BE2C (cell line): ENCODE results near the gene ZHX3.

ENCODE experiments used
- DNase-seq: peaks from one replicate; pipeline ENCODE4 v3.0.0-alpha.2; 2020
- H3K27me3 ChIP-seq: fragments of 250-450 bp; sonication (Bioruptor Pico); 2 replicates; pipeline ENCODE4 v1.5.1; 2020; ENCODE audit warnings: mild to moderate bottlenecking
- H3K36me3 ChIP-seq: fragments of 250-450 bp; sonication (Bioruptor Pico); 2 replicates; pipeline ENCODE4 v1.5.1; 2020; ENCODE audit warnings: mild to moderate bottlenecking
- H3K4me1 ChIP-seq: fragments of 250-450 bp; sonication (Bioruptor Pico); 2 replicates; pipeline ENCODE4 v1.5.1; 2020
- H3K4me3 ChIP-seq: 2 replicates; pipeline ENCODE4 v1.5.1; 2011; ENCODE audit warnings: low read depth, low read length
- H3K9me3 ChIP-seq: fragments of 250-450 bp; sonication (Bioruptor Pico); 2 replicates; pipeline ENCODE4 v1.5.1; 2020
- TF ChIP-seq, protein P1 (sequence below): IDR thresholded peaks from 2 replicates; pipeline ENCODE4 v1.5.1; 2012; ENCODE audit warnings: mild to moderate bottlenecking, low read depth, low read length

ZHX3 gene

DNA sequence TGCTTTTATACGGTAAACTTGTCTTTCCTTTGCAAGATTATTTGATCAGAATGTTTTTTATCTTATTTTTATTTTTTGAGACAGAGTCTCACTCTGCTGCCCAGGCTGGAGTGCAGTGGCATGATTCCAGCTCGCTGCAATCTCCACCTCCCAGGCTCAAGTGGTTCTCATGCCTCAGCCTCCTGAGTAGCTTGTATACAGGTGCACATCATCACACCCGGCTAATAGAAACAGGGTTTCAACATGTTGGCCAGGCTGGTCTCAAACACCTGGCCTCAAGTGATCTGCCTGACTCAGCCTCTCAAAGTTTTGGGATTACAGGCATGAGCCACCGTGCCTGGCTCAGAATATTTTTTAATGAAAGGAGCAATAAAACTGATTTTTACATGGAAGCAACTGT, 14.2 kb upstream of the ZHX3 start:
- Histone ChIP-seq H3K36me3 (no peaks in the 10 kb centered on the region), H3K4me3 (no peak overlapping the region), H3K9me3 (no peaks in the 10 kb centered on the region), H3K27me3 (no peaks in the 10 kb centered on the region), H3K4me1 (no peaks in the 10 kb centered on the region)
- DNase-seq: no peak
- TF ChIP-seq, protein P1, sequence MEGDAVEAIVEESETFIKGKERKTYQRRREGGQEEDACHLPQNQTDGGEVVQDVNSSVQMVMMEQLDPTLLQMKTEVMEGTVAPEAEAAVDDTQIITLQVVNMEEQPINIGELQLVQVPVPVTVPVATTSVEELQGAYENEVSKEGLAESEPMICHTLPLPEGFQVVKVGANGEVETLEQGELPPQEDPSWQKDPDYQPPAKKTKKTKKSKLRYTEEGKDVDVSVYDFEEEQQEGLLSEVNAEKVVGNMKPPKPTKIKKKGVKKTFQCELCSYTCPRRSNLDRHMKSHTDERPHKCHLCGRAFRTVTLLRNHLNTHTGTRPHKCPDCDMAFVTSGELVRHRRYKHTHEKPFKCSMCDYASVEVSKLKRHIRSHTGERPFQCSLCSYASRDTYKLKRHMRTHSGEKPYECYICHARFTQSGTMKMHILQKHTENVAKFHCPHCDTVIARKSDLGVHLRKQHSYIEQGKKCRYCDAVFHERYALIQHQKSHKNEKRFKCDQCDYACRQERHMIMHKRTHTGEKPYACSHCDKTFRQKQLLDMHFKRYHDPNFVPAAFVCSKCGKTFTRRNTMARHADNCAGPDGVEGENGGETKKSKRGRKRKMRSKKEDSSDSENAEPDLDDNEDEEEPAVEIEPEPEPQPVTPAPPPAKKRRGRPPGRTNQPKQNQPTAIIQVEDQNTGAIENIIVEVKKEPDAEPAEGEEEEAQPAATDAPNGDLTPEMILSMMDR: no peak

DNA sequence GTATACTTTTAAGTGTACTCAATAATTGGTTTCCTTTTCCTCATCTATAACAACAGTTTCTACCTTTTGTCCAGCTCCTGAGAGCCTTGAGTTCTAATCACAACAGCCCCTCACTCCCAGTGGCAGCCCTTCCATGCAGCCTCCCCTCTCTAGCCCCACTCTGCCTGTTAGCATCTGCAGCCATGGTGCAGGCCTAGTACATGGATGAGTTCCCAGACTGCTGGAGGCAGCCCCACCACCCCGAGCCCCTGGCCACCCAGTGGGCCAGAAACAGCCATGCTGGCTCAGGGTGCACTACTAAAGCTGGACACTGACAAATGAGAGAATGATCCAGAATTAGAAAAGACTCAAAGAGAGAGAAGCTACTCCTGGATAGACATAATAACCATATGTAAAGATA, 13.4 kb upstream of the ZHX3 start:
- TF ChIP-seq, protein P1: no peak
- Histone ChIP-seq H3K36me3 (no peaks in the 10 kb centered on the region), H3K4me1 (no peaks in the 10 kb centered on the region), H3K4me3 (no peak overlapping the region), H3K27me3 (no peaks in the 10 kb centered on the region), H3K9me3 (no peaks in the 10 kb centered on the region)
- no peak for DNase-seq

DNA sequence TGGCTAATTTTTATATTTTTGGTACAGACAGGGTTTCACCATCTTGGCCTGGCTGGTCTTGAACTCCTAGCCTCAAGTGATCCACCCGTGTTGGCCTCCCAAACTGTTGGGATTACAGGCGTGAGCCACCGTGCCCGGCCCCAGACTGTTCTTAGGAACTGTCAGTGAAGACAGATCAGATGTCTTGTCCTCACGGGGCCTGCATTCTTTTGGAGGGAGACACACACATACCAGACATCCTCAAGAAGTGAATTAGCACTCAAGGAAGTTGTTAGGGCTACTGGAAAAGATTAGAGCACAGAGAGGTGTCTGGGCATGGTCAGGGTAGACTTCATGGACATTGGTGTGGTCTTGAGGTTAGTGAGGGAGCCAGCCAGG, 12.8 kb upstream of the ZHX3 start:
- no peak overlapping the region for H3K4me3 ChIP-seq
- no peaks in the 10 kb centered on the region for H3K4me1 ChIP-seq
- DNase-seq: no peak
- TF ChIP-seq, protein P1: no peak
- H3K36me3 ChIP-seq: no peaks in the 10 kb centered on the region
- no peaks in the 10 kb centered on the region for H3K27me3 ChIP-seq
- H3K9me3 ChIP-seq: no peaks in the 10 kb centered on the region

DNA sequence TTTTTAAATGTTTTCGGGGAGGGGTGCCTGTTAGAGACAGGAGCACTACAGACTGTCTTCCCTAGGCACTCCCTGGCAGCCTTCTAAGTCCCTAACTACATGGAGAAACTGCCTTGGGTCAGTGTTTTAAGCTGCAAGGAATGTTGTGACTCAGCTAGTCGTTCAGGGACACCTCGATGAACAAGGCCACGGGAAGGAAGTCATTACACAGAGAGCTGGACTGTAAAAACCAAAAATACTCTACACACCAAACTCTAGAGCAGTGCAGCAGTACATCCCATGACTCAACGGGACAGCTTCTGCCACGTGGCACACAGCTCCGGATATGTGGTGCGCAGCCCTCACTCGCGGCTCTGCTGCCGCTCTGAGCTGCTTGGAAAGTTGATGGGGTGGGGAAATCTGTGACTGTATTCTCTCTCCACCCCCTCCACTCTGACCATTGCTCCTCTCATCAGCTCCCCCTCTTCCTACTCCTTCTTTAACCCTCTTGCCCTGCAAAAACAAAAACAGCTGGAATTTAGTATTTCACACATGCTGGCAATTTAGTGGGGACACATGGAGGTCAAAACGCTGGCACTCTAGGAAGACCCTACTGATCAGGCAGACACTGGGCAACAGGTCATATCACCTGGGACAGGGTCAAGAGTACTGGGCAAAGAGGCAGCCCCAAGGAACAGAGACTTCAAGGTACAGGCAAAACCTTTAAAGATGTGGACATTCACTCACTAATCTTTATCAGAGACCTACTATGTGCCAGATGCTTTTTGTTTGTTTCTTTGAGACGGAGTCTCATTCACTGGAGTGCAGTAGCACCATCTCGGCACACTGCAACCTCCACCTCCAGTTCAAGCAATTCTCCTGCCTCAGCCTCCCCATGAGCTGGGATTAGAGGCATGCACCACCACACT, 12.2 kb upstream of the ZHX3 start:
- no peaks in the 10 kb centered on the region for H3K4me1 ChIP-seq
- H3K36me3 ChIP-seq: no peaks in the 10 kb centered on the region
- no peaks in the 10 kb centered on the region for H3K27me3 ChIP-seq
- TF ChIP-seq, protein P1: no peak
- H3K4me3 ChIP-seq: no peak overlapping the region
- no peak for DNase-seq
- H3K9me3 ChIP-seq: no peaks in the 10 kb centered on the region

DNA sequence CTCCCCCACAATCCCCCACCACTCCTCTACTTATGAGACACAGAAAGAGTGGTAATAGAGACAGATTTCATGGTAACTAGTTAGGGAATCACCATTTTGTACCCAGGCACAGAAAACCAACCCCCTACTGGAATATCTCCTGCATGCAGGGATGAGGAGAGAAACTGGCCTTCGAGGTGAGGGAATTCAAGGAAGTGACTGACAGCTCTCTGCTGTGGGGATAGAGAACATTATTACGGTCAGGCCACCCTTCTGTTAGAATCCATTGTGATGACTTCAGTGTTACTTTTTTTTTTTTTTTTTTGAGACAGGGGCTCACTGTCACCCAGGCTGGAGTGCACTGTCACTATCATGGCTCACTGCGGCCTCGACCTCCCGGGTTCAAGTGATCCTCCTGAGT, 9.6 kb upstream of the ZHX3 start:
- no peak for DNase-seq
- no peaks in the 10 kb centered on the region for H3K27me3 ChIP-seq
- H3K36me3 ChIP-seq: no peaks in the 10 kb centered on the region
- H3K4me1 ChIP-seq: no peaks in the 10 kb centered on the region
- no peaks in the 10 kb centered on the region for H3K9me3 ChIP-seq
- no peak overlapping the region for H3K4me3 ChIP-seq
- TF ChIP-seq, protein P1: no peak

DNA sequence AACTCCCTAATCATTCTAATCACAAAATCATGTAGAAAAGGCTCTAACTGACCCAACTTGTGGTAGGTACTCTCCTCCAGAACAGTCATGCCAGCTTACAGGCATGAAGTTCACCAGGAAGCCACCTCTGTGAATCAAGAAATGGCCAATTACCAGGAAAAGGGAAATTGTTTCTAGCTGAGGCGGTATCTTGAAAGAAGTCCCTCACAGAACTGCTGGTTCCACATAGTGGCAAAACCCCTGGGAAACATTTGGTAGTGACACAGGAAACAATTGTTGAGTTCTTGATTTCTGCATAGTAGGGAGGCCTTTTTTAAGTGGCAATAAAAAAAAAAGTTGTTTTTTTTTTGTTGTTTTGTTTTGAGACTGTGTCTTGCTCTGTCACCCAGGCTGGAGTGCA, 3.4 kb upstream of the ZHX3 start:
- TF ChIP-seq, protein P1: no peak
- H3K27me3 ChIP-seq: no peaks in the 10 kb centered on the region
- no peak for DNase-seq

More for the DNA sequence above, 3.4 kb upstream of the ZHX3 start:
- no peak overlapping the region for H3K4me3 ChIP-seq
- no peaks in the 10 kb centered on the region for H3K36me3 ChIP-seq
- no peaks in the 10 kb centered on the region for H3K9me3 ChIP-seq
- no peaks in the 10 kb centered on the region for H3K4me1 ChIP-seq
